Endothelial cell of umbilical vein (primary cell): Measurements from ENCODE around the gene TICAM2.

Experiments
- EZH2 ChIP-seq: IDR thresholded peaks from 2 replicates; pipeline ENCODE4 v1.6.1; 2012; ENCODE audit warnings: borderline replicate concordance, low read depth, mild to moderate bottlenecking, moderate library complexity, low read length, inconsistent platforms; ENCODE audit not compliant: severe bottlenecking
- JUN ChIP-seq: IDR thresholded peaks from 2 replicates; pipeline ENCODE4 v1.6.1; 2011; ENCODE audit warnings: borderline replicate concordance, low read depth; ENCODE audit not compliant: insufficient read length, insufficient read depth
- POLR2A ChIP-seq: IDR thresholded peaks from 2 replicates; pipeline ENCODE4 v1.6.1; 2012; ENCODE audit warnings: low read depth, mild to moderate bottlenecking, control low read depth, low read length
- POLR2AphosphoS5 ChIP-seq: IDR thresholded peaks from 2 replicates; pipeline ENCODE4 v1.6.1; 2012; ENCODE audit warnings: low read depth, mild to moderate bottlenecking, control low read depth, low read length, moderate library complexity; ENCODE audit not compliant: insufficient read depth
- TF ChIP-seq, protein P1 (sequence below), 2 donors: IDR thresholded peaks; 1 replicate in 1 of 2; 2 replicates in 1 of 2; pipeline ENCODE4 v1.5.1; 2011; ENCODE audit warnings: low read length in 2 of 2, mild to moderate bottlenecking in 2 of 2, moderate library complexity in 2 of 2, control low read depth in 1 of 2, inconsistent platforms in 1 of 2, low read depth in 1 of 2; ENCODE audit not compliant: insufficient read depth in 1 of 2; ENCODE audit errors: extremely low read depth in 1 of 2
- TF ChIP-seq, protein P2 (sequence below): IDR thresholded peaks from 2 replicates; pipeline ENCODE4 v1.6.1; 2011; ENCODE audit not compliant: insufficient read depth, insufficient read length

DNA sequence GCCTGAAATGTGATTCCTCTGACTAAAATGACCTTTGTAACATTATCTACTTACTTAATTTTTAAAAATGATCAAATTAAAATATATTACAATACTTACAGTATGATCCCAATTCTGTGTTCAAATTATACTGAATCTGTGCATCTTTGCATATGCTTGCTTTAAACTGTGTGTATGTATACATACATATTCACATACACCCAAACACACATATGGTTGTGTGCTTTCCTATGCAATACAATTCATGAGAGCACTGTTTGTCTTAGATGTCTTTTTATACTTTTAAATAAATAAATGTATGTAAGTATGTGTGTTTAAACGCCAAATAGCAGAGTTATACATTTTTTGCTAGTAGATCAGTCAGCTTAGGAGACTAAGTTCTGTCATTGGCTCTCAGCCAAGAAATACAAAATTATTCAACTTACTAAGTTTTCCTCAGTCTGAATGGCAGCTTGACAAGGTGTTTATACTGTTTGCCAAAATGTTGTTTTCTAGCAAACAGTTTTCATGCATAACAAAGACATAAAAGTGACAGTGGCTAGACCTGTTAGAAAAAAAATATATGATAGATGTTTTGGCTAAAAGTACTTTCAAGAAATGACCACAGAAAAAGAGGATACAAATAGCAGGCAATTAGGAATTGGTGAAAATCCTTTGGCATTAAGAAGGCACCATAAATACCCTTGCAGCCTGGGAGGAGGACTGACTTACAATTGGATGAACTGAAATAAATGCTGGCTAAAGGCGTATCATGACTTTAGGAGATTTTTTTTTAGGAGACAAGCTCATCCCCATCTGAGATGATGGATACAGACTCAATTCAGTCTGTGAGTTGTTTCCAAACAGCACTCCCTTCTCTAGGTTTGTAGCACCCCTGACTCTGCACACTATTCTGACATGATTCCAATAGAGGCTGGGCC, 7.9 kb downstream of the TICAM2 start:
- TF ChIP-seq POLR2A (no peak), EZH2 (no peak), POLR2AphosphoS5 (no peak), JUN (no peak)
- TF ChIP-seq, protein P1, sequence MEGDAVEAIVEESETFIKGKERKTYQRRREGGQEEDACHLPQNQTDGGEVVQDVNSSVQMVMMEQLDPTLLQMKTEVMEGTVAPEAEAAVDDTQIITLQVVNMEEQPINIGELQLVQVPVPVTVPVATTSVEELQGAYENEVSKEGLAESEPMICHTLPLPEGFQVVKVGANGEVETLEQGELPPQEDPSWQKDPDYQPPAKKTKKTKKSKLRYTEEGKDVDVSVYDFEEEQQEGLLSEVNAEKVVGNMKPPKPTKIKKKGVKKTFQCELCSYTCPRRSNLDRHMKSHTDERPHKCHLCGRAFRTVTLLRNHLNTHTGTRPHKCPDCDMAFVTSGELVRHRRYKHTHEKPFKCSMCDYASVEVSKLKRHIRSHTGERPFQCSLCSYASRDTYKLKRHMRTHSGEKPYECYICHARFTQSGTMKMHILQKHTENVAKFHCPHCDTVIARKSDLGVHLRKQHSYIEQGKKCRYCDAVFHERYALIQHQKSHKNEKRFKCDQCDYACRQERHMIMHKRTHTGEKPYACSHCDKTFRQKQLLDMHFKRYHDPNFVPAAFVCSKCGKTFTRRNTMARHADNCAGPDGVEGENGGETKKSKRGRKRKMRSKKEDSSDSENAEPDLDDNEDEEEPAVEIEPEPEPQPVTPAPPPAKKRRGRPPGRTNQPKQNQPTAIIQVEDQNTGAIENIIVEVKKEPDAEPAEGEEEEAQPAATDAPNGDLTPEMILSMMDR (IDR thresholded peaks at IDR 0.05; ENCODE audit: extremely low read depth in 1 of 2, insufficient read depth in 1 of 2, low read depth in 1 of 2, low read length in 2 of 2): no peak
- TF ChIP-seq, protein P2, sequence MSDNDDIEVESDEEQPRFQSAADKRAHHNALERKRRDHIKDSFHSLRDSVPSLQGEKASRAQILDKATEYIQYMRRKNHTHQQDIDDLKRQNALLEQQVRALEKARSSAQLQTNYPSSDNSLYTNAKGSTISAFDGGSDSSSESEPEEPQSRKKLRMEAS: no peak
